ENCODE data around the gene SLC4A1AP. TPM values are rescaled to one million over a fixed set of nuclear protein-coding genes. Genes with fewer than 3 reads are reported as not detected.

SLC4A1AP gene
- total and polyA plus RNA-seq, 2 of the 13 experiments (the other 11 are each of a cell fraction or from before 2014, with no cell fraction given), result 15.3 to 44.6 TPM

GRCh38 chr2:27663285-27664153 lies at the start of gene SLC4A1AP, which contains the start of gene SUPT7L (continued):
- TF ChIP-seq ZNF503 (CRISPR knock-in tag; IDR thresholded peaks at IDR 0.05), result peak; percentile 93
- TF ChIP-seq GABPA (IDR thresholded peaks at IDR 0.05; ENCODE audit: low read depth, low read length), result peak; percentile 88
- peak; percentile 97 for TF ChIP-seq GABPA (CRISPR knock-in tag; IDR thresholded peaks at IDR 0.05; ENCODE audit: low read depth)
- TF ChIP-seq ZNF777 (CRISPR knock-in tag; IDR thresholded peaks at IDR 0.05), result peak; percentile 89
- no peak for TF ChIP-seq SMARCC2 (IDR thresholded peaks at IDR 0.05)
- TF ChIP-seq HMGXB3 (CRISPR knock-in tag; IDR thresholded peaks at IDR 0.05; ENCODE audit: borderline replicate concordance), result peak; percentile 81
- peak; percentile 84 for TF ChIP-seq GATA4 (IDR thresholded peaks at IDR 0.05; ENCODE audit: borderline replicate concordance, low read depth)
- TF ChIP-seq ZSCAN20 (CRISPR knock-in tag; IDR thresholded peaks at IDR 0.05; ENCODE audit: borderline replicate concordance), result peak; percentile 71; the same call in 1 of the 2 replicates
- TF ChIP-seq MBD4 (IDR thresholded peaks at IDR 0.05; ENCODE audit: borderline replicate concordance, low read length), result no peak
- TF ChIP-seq ZNF646 (CRISPR knock-in tag; IDR thresholded peaks at IDR 0.05), result no peak
- TF ChIP-seq SIX1 (CRISPR knock-in tag; IDR thresholded peaks at IDR 0.05; ENCODE audit: borderline replicate concordance), result 0 out of 2 replicates have a peak, but pooled peaks have one; percentile 18
- TF ChIP-seq ZNF737 (CRISPR knock-in tag; IDR thresholded peaks at IDR 0.05; ENCODE audit: borderline replicate concordance), result peak; percentile 96; the same call in 1 of the 2 replicates
- peak; percentile 100 for TF ChIP-seq GATAD1 (CRISPR knock-in tag; IDR thresholded peaks at IDR 0.05)
- TF ChIP-seq ZNF879 (CRISPR knock-in tag; IDR thresholded peaks at IDR 0.05), result no peak
- TF ChIP-seq YY1 (IDR thresholded peaks at IDR 0.05; ENCODE audit: insufficient read depth, insufficient replicate concordance, low read depth, low read length), result peak; percentile 93
- no peak for TF ChIP-seq CHD2 (IDR thresholded peaks at IDR 0.05; ENCODE audit: low read depth, low read length)
- TF ChIP-seq PLRG1 (conservative IDR thresholded peaks at IDR 0.05), result no peak

All from HepG2 (cell line).